Transverse colon (tissue), 4 donors: Measurements from ENCODE around the gene CD22.

ENCODE experiments used
- EP300 ChIP-seq: sonication (generic); formaldehyde crosslinking; IDR thresholded peaks from one replicate; pipeline ENCODE4 v1.6.1; 2017; ENCODE audit warnings: antibody characterized with exemption, low read depth
- POLR2A ChIP-seq: fragments of 450-650 bp; IDR thresholded peaks from one replicate; pipeline ENCODE4 v1.6.1; 2016; ENCODE audit warnings: antibody characterized with exemption, mild to moderate bottlenecking, moderate library complexity
- POLR2AphosphoS5 ChIP-seq, 3 donors: sonication (generic); formaldehyde crosslinking; IDR thresholded peaks; one replicate each; pipeline ENCODE4 v1.6.1; 2016; ENCODE audit warnings: antibody characterized with exemption in 3 of 3
- TF ChIP-seq, protein P1 (sequence below), 5 experiments: fragments of 200-600 bp in 3 of 5; fragments of 450-650 bp in 2 of 5; sonication (generic) in 3 of 5; IDR thresholded peaks; 1 replicate in 2 of 5; 2 replicates in 3 of 5; pipeline ENCODE4 v1.5.1; 2016 to 2017; ENCODE audit warnings: antibody characterized with exemption in 5 of 5, inconsistent platforms in 3 of 5, mild to moderate bottlenecking in 2 of 5, moderate library complexity in 1 of 5

DNA sequence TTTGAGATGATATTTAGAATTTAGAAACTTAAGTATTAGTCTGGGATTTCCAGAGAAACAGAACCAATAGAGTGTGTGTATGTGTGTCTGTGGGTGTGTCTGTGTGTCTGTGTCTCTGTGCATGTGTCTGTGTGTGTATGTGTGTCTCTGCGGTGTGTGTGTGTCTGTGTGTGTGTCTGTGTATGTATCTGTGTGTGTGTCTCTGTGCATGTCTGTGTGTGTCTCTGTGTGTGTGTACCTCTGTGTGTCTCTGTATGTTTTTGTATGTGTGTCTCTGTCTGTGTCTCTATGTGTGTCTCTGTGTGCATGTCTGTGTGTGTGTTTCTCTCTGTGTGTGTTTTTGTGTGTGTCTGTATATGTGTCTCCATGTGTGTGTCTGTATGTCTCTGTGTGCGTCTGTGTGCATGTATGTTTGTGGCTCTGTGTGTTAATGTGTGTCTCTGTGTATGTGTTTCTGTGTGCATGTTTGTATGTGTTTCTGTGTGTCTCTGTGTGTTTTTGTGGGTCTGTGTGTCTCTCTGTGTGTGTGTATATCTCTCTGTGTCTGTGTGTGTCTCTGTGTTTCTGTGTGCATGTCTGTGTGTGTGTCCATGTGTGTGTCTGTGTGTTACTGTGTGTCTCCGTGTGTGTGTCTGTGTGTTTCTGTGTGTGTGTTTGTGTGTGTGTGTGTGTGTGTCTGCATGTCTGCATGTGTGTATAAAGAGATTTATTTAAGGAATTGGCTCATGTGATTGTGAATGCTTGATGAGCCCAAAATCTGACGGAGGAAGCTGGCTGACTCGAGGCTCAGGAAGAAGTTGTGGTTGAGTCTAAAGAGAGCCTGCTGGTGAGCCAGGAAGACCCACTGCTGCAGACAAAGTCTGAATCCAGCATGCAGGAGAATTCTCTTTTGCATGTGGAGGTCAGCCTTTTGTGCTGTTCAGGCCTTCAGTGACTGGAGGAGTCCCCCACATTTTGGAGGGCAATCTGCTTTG lies 64.0 kb downstream of the CD22 start:
- TF ChIP-seq POLR2AphosphoS5 (IDR thresholded peaks at IDR 0.05) (no peak), EP300 (no peak), POLR2A (no peak)
- TF ChIP-seq, protein P1, sequence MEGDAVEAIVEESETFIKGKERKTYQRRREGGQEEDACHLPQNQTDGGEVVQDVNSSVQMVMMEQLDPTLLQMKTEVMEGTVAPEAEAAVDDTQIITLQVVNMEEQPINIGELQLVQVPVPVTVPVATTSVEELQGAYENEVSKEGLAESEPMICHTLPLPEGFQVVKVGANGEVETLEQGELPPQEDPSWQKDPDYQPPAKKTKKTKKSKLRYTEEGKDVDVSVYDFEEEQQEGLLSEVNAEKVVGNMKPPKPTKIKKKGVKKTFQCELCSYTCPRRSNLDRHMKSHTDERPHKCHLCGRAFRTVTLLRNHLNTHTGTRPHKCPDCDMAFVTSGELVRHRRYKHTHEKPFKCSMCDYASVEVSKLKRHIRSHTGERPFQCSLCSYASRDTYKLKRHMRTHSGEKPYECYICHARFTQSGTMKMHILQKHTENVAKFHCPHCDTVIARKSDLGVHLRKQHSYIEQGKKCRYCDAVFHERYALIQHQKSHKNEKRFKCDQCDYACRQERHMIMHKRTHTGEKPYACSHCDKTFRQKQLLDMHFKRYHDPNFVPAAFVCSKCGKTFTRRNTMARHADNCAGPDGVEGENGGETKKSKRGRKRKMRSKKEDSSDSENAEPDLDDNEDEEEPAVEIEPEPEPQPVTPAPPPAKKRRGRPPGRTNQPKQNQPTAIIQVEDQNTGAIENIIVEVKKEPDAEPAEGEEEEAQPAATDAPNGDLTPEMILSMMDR (IDR thresholded peaks at IDR 0.05): no peak
